HepG2 (cell line): Measurements from ENCODE around the gene KRTAP12-1. TPM values are rescaled to one million over a fixed set of nuclear protein-coding genes. Genes with fewer than 3 reads are reported as not detected.

Source experiments
- BORCS8-MEF2B ChIP-seq: sonication (generic); formaldehyde crosslinking; IDR thresholded peaks from 2 replicates; pipeline ENCODE4 v1.8.0; 2022; ENCODE audit warnings: mild to moderate bottlenecking, missing genetic modification reagents
- GATAD1 ChIP-seq: IDR thresholded peaks from 2 replicates; pipeline ENCODE4 v1.6.1; 2016; ENCODE audit warnings: missing genetic modification reagents, missing compliant biosample characterization
- MAZ ChIP-seq, 2 experiments: sonication (generic) in 1 of 2; formaldehyde crosslinking in 1 of 2; IDR thresholded peaks; 2 replicates each; pipeline versions ENCODE4 v1.5.0 to v1.6.1; 2012 to 2020; ENCODE audit warnings: low read depth in 2 of 2, mild to moderate bottlenecking in 2 of 2, borderline replicate concordance in 1 of 2, improper control_type of control experiment in 1 of 2, low read length in 1 of 2, missing genetic modification reagents in 1 of 2, moderate library complexity in 1 of 2
- MLXIP ChIP-seq: sonication (generic); formaldehyde crosslinking; IDR thresholded peaks from 2 replicates; pipeline ENCODE4 v1.9.0; 2021; ENCODE audit warnings: missing genetic modification reagents, borderline replicate concordance
- RFX3 ChIP-seq: IDR thresholded peaks from 2 replicates; pipeline ENCODE4 v1.6.1; 2016; ENCODE audit warnings: missing biosample characterization, missing genetic modification reagents
- SKIL ChIP-seq: sonication (generic); formaldehyde crosslinking; IDR thresholded peaks from 2 replicates; pipeline ENCODE4 v1.8.0; 2022; ENCODE audit warnings: missing genetic modification reagents, mild to moderate bottlenecking, moderate library complexity, borderline replicate concordance
- TOE1 ChIP-seq: sonication (generic); formaldehyde crosslinking; IDR thresholded peaks from 2 replicates; pipeline ENCODE4 v1.4.0; 2020; ENCODE audit warnings: mild to moderate bottlenecking, missing genetic modification reagents
- ZNF331 ChIP-seq: sonication (generic); formaldehyde crosslinking; IDR thresholded peaks from 2 replicates; pipeline ENCODE4 v1.4.0; 2020; ENCODE audit warnings: missing genetic modification reagents
- ZNF709 ChIP-seq: sonication (generic); formaldehyde crosslinking; IDR thresholded peaks from 2 replicates; pipeline ENCODE4 v1.5.0; 2020; ENCODE audit warnings: mild to moderate bottlenecking, missing genetic modification reagents
- ZNF788 ChIP-seq: sonication (generic); formaldehyde crosslinking; IDR thresholded peaks from 2 replicates; pipeline ENCODE4 v1.5.0; 2020; ENCODE audit warnings: mild to moderate bottlenecking, missing genetic modification reagents, borderline replicate concordance
- ZNF883 ChIP-seq: sonication (generic); formaldehyde crosslinking; IDR thresholded peaks from 2 replicates; pipeline ENCODE4 v1.5.1; 2020; ENCODE audit warnings: mild to moderate bottlenecking, missing genetic modification reagents; ENCODE audit errors: not compliant biosample characterization
- polyA plus RNA-seq, 8 experiments: library from polyadenylated mRNA; depleted of rRNA in 3 of 8; stranded (reverse) in 7 of 8; unstranded in 1 of 8; fragments of >200 nt; fragmentation: Illumina TruSeq in 4 of 8; extraction: Trizol in 4 of 8; gene quantifications; 2 replicates each; pipeline versions ENCODE4 v1.2.1 to v1.2.3, GENCODE V29; 2011 to 2016; ENCODE audit warnings: low read depth in 4 of 8, missing spikeins in 1 of 8, mixed read lengths in 1 of 8; ENCODE audit not compliant: insufficient read depth in 1 of 8
- total RNA-seq, 5 experiments: library from RNA; depleted of rRNA; stranded (reverse); fragments of >200 nt; fragmentation: Illumina TruSeq; extraction: Trizol; gene quantifications; 2 replicates each; pipeline ENCODE4 v1.2.3, GENCODE V29; 2016; ENCODE audit warnings: low read depth in 1 of 5
- TF ChIP-seq, protein P1 (sequence below): sonication (generic); formaldehyde crosslinking; IDR thresholded peaks from 2 replicates; pipeline ENCODE4 v1.4.0; 2020; ENCODE audit warnings: missing genetic modification reagents, borderline replicate concordance
- TF ChIP-seq, protein P2 (sequence below): sonication (generic); formaldehyde crosslinking; IDR thresholded peaks from 2 replicates; pipeline ENCODE4 v1.5.0; 2020; ENCODE audit warnings: mild to moderate bottlenecking, missing genetic modification reagents
- TF ChIP-seq, protein P3 (sequence below): sonication (generic); formaldehyde crosslinking; IDR thresholded peaks from 2 replicates; pipeline ENCODE4 v1.5.1; 2020; ENCODE audit warnings: mild to moderate bottlenecking, moderate library complexity, missing genetic modification reagents

The KRTAP12-1 gene
- total and polyA plus RNA-seq, 2 of the 13 experiments (the other 11 are each of a cell fraction or from before 2014, with no cell fraction given), result not detected

- TF ChIP-seq, protein P1, sequence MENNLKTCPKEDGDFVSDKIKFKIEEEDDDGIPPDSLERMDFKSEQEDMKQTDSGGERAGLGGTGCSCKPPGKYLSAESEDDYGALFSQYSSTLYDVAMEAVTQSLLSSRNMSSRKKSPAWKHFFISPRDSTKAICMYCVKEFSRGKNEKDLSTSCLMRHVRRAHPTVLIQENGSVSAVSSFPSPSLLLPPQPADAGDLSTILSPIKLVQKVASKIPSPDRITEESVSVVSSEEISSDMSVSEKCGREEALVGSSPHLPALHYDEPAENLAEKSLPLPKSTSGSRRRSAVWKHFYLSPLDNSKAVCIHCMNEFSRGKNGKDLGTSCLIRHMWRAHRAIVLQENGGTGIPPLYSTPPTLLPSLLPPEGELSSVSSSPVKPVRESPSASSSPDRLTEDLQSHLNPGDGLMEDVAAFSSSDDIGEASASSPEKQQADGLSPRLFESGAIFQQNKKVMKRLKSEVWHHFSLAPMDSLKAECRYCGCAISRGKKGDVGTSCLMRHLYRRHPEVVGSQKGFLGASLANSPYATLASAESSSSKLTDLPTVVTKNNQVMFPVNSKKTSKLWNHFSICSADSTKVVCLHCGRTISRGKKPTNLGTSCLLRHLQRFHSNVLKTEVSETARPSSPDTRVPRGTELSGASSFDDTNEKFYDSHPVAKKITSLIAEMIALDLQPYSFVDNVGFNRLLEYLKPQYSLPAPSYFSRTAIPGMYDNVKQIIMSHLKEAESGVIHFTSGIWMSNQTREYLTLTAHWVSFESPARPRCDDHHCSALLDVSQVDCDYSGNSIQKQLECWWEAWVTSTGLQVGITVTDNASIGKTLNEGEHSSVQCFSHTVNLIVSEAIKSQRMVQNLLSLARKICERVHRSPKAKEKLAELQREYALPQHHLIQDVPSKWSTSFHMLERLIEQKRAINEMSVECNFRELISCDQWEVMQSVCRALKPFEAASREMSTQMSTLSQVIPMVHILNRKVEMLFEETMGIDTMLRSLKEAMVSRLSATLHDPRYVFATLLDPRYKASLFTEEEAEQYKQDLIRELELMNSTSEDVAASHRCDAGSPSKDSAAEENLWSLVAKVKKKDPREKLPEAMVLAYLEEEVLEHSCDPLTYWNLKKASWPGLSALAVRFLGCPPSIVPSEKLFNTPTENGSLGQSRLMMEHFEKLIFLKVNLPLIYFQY, result no peak
- TF ChIP-seq, protein P2, sequence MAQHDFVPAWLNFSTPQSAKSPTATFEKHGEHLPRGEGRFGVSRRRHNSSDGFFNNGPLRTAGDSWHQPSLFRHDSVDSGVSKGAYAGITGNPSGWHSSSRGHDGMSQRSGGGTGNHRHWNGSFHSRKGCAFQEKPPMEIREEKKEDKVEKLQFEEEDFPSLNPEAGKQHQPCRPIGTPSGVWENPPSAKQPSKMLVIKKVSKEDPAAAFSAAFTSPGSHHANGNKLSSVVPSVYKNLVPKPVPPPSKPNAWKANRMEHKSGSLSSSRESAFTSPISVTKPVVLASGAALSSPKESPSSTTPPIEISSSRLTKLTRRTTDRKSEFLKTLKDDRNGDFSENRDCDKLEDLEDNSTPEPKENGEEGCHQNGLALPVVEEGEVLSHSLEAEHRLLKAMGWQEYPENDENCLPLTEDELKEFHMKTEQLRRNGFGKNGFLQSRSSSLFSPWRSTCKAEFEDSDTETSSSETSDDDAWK (CRISPR knock-in tag), result no peak
- TF ChIP-seq ZNF331 (no peak), TOE1 (no peak), RFX3 (no peak), MLXIP (CRISPR knock-in tag) (no peak), MAZ (IDR thresholded peaks at IDR 0.05; ENCODE audit: borderline replicate concordance, low read depth, low read length) (no peak), MAZ (CRISPR knock-in tag; IDR thresholded peaks at IDR 0.05; ENCODE audit: low read depth) (no peak), ZNF788 (no peak), SKIL (CRISPR knock-in tag) (no peak), ZNF709 (no peak), ZNF883 (CRISPR knock-in tag) (peak; percentile 90), BORCS8-MEF2B (CRISPR knock-in tag) (no peak), GATAD1 (CRISPR knock-in tag) (no peak)
- TF ChIP-seq, protein P3, sequence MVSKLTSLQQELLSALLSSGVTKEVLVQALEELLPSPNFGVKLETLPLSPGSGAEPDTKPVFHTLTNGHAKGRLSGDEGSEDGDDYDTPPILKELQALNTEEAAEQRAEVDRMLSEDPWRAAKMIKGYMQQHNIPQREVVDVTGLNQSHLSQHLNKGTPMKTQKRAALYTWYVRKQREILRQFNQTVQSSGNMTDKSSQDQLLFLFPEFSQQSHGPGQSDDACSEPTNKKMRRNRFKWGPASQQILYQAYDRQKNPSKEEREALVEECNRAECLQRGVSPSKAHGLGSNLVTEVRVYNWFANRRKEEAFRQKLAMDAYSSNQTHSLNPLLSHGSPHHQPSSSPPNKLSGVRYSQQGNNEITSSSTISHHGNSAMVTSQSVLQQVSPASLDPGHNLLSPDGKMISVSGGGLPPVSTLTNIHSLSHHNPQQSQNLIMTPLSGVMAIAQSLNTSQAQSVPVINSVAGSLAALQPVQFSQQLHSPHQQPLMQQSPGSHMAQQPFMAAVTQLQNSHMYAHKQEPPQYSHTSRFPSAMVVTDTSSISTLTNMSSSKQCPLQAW (CRISPR knock-in tag), result peak; percentile 75
These were observed 21.2 kb upstream of the KRTAP12-1 start (continued) for GRCh38 chr21:44702973-44703730.
